Activated CD4-positive, alpha-beta memory T cell treated with anti-CD3 and anti-CD28 coated beads for 36 hours (primary cell): ENCODE measurements around the gene NEK6. TPM values are rescaled to one million over a fixed set of nuclear protein-coding genes. Genes with fewer than 3 reads are reported as not detected.

Experiments
- CTCF ChIA-PET: fragments of 350-600 bp; sonication (Branson Sonifier 250); formaldehyde crosslinking; loops from one replicate; lab custom pipeline; 2021; ENCODE audit warnings: antibody characterized with exemption, inconsistent platforms; lab: Charles Lee
- POLR2A ChIA-PET: fragments of 350-600 bp; sonication (Branson Sonifier 250); formaldehyde crosslinking; loops from one replicate; lab custom pipeline; 2021; ENCODE audit warnings: antibody characterized with exemption; lab: Charles Lee
- DNase-seq: peaks from one replicate; pipeline ENCODE4 v3.0.0-alpha.2; 2020
- H3K27ac Mint-ChIP-seq: one replicate; pipeline ENCODE4 v1.8.0; 2021; ENCODE audit warnings: mixed read lengths
- H3K27me3 Mint-ChIP-seq: one replicate; pipeline ENCODE4 v1.8.0; 2021; ENCODE audit warnings: mixed read lengths
- H3K36me3 Mint-ChIP-seq: one replicate; pipeline ENCODE4 v1.8.0; 2021; ENCODE audit warnings: mixed read lengths
- H3K4me1 Mint-ChIP-seq: one replicate; pipeline ENCODE4 v1.8.0; 2021; ENCODE audit warnings: low read depth, mixed read lengths
- H3K4me3 Mint-ChIP-seq: one replicate; pipeline ENCODE4 v1.8.0; 2021; ENCODE audit warnings: mild to moderate bottlenecking, mixed read lengths
- H3K9me3 Mint-ChIP-seq: one replicate; pipeline ENCODE4 v1.8.0; 2021; ENCODE audit warnings: mixed read lengths
- intact Hi-C: fragments of 100-400 bp; cut with micrococcal nuclease; formaldehyde crosslinking; loops from one replicate; pipeline ENCODE4 v1.15.1; 2023
- total RNA-seq, 2 experiments: library from RNA; stranded (reverse); gene quantifications; one replicate each; pipeline ENCODE4 v1.2.3, GENCODE V29; 2021

Gene NEK6
- total RNA-seq, 2 experiments from 2014 or later: 16.1 to 18.8 TPM

DNA sequence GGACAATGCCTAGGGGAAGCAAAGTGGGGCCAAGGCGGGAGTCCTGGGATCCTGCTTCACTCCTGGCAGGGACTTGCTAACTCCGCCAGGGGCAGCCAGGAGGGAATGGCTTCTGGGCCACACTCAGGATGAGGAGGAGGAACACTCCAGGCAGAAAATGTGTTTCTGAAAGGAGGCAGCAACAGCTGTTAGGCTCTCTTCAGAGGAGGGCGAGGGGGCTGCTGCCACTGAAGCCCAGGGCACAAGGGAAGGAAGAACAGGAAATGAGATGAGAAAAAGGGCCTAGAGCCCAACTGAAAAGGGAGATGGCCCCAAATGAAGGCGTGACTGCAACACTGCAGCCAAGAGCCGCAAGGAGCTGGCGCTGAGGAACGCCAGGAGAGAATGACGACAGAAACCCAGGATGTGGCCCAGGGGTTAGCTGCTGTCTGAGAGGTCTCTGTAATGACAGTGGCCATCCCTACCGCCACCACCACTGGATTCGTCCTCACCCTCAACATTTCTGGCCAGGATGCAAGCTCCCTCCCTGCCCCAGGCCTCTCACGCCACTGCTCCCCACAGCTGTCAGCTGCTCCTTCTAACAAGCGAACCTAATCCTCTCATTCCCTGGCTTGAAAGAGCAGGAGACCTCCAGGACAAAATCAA, 141.7 kb downstream of the NEK6 start:
- H3K36me3 Mint-ChIP-seq: peaks cover 24% of the 10 kb centered on the region
- no peak overlapping the region for H3K27ac Mint-ChIP-seq
- ChIA-PET CTCF (interaction anchor here (0.7 to 2.3 kb wide), 3 partner anchors 16 to 273 kb away, joined by 4 to 14 read pairs (median 7); partner anchors contain the start of gene PSMB7), POLR2A (no interaction called here)
- no peak overlapping the region for H3K4me3 Mint-ChIP-seq
- intact Hi-C loops: no loop called here
- peaks cover 24% of the 10 kb centered on the region for H3K4me1 Mint-ChIP-seq
- no peak for DNase-seq
- H3K27me3 Mint-ChIP-seq: no peaks in the 10 kb centered on the region
- H3K9me3 Mint-ChIP-seq: no peaks in the 10 kb centered on the region

DNA sequence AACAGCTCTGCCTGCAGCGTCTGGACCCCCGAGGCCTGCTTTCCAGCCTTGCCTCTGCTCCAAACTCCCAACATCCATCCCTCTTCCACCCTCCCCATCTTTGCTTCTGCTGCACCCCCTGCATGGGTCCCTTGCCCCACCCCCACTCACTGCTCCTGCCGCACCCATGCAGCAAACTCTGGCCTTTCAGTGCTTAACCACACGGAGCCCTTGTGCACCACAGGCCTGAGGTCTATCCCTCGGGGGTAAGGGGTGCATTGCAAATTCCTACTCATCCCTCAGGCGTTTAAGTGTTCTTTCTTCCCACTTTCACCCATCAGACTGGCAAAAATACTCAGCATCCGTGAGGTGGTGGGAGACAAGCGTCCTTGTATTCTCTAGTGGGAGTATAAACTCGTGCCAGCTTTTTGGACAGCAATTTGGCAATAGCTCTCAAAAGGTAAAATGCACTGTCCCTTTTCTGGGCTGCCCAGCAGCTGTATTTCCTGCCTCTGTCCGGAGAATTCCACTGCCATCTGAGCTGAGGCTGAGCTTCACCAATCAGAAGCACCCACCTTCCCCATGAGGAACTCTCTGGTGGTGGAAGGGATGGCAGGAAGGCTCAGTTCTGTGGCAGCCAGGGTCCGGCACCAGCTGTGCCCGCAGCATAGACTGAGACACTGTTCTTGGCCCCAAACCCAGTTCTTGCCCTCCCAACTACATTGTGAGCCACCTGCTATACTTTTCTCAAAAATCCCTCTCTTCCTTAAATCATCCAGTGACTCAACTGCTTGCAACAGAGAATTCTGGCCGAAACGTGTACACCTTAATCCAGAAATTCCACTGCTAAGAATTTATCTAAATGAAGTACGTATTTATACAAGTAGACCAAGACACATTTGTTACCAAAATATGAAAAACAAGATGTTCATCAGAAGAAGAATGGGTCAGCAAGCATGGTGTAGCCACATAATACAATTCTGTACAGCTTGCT, 142.5 kb downstream of the NEK6 start:
- Mint-ChIP-seq H3K27ac (no peak overlapping the region), H3K36me3 (peaks cover 27% of the 10 kb centered on the region), H3K27me3 (no peaks in the 10 kb centered on the region), H3K9me3 (no peaks in the 10 kb centered on the region), H3K4me3 (no peak overlapping the region), H3K4me1 (peaks cover 16% of the 10 kb centered on the region)
- intact Hi-C loops: no loop called here
- ChIA-PET CTCF (interaction anchor here (0.7 to 2.3 kb wide), 3 partner anchors 15 to 274 kb away, joined by 3 to 14 read pairs (median 4); partner anchors contain the start of gene PSMB7), POLR2A (interaction anchor here (1.1 kb wide), 1 partner anchor 11 kb away, joined by 3 read pairs; no protein-coding TSS in a partner anchor)
- DNase-seq: no peak

Other genes with a start within 250 kb of the NEK6 start
- gene LHX2, start 246.2 kb upstream of the NEK6 start, total RNA-seq: not detected
- gene PSMB7, start 157.5 kb downstream of the NEK6 start, total RNA-seq: 100 to 1,000 TPM; 156 TPM
- not detected for gene ADGRD2, start 192.5 kb downstream of the NEK6 start, total RNA-seq
- not detected for gene NR5A1, start 249.4 kb downstream of the NEK6 start, total RNA-seq